Neural cell (in vitro differentiated cells): ENCODE results near the gene RUBCNL. TPM values are rescaled to one million over a fixed set of nuclear protein-coding genes. Genes with fewer than 3 reads are reported as not detected.

Experiments used
- H2AFZ ChIP-seq: fragments of 200-600, 300-800 bp; sonication (generic), shearing (Covaris generic); 2 replicates; pipeline ENCODE4 v1.6.0; 2014; ENCODE audit warnings: low read depth, mild to moderate bottlenecking, antibody characterized with exemption, low read length, moderate library complexity
- H3F3A ChIP-seq: fragments of 200-600 bp; shearing (Covaris generic); 2 replicates; pipeline ENCODE4 v1.6.1; 2016; ENCODE audit warnings: mild to moderate bottlenecking, moderate library complexity, mixed read lengths, antibody characterized with exemption, low read length; ENCODE audit not compliant: insufficient read depth, poor library complexity, severe bottlenecking
- H3K27ac ChIP-seq: fragments of 200-600, 300-800 bp; sonication (generic), shearing (Covaris generic); 2 replicates; pipeline ENCODE4 v1.5.1; 2014; ENCODE audit warnings: mild to moderate bottlenecking, low read length, moderate library complexity
- H3K27me3 ChIP-seq: fragments of 300-800, 200-600 bp; sonication (generic), shearing (Covaris generic); 2 replicates; pipeline ENCODE4 v1.6.0; 2014; ENCODE audit warnings: mild to moderate bottlenecking, low read depth, low read length, moderate library complexity; ENCODE audit not compliant: insufficient read depth
- H3K36me3 ChIP-seq: fragments of 300-800, 200-600 bp; sonication (generic), shearing (Covaris generic); 2 replicates; pipeline ENCODE4 v1.5.1; 2014; ENCODE audit warnings: mild to moderate bottlenecking, antibody characterized with exemption, low read length, moderate library complexity; ENCODE audit not compliant: insufficient read depth
- H3K4me2 ChIP-seq: fragments of 300-800, 200-600 bp; sonication (generic), shearing (Covaris generic); 2 replicates; pipeline ENCODE4 v1.6.0; 2014; ENCODE audit warnings: mild to moderate bottlenecking, low read length
- H3K4me3 ChIP-seq: fragments of 300-800, 200-600 bp; sonication (generic), shearing (Covaris generic); 2 replicates; pipeline ENCODE4 v1.5.1; 2014; ENCODE audit warnings: mild to moderate bottlenecking, low read length, moderate library complexity
- H3K79me2 ChIP-seq: fragments of 200-600 bp; shearing (Covaris generic); replicated peaks from 2 replicates; pipeline ENCODE4 v1.6.0; 2014; ENCODE audit warnings: mild to moderate bottlenecking, low read length, moderate library complexity; ENCODE audit not compliant: insufficient read depth
- H3K9ac ChIP-seq: fragments of 300-800, 200-600 bp; sonication (generic), shearing (Covaris generic); 2 replicates; pipeline ENCODE4 v1.6.1; 2016; ENCODE audit warnings: mild to moderate bottlenecking, low read length, mixed read lengths
- H3K9me2 ChIP-seq: fragments of 200-600 bp; shearing (Covaris generic); 2 replicates; pipeline ENCODE4 v1.6.1; 2016; ENCODE audit warnings: mild to moderate bottlenecking, low read length, mixed read lengths; ENCODE audit not compliant: insufficient read depth
- H3K9me3 ChIP-seq: fragments of 200-600, 300-800 bp; sonication (generic), shearing (Covaris generic); 2 replicates; pipeline ENCODE4 v1.6.1; 2016; ENCODE audit warnings: mild to moderate bottlenecking, mixed run types, low read length, moderate library complexity, mixed read lengths
- H4K20me1 ChIP-seq: fragments of 200-600 bp; shearing (Covaris generic); 2 replicates; pipeline ENCODE4 v1.6.1; 2016; ENCODE audit warnings: mild to moderate bottlenecking, mixed run types; ENCODE audit not compliant: insufficient read depth
- EP300 ChIP-seq: fragments of 450-650 bp; conservative IDR thresholded peaks from 2 replicates; pipeline ENCODE4 v1.6.1; 2014; ENCODE audit warnings: antibody characterized with exemption, mild to moderate bottlenecking, moderate library complexity; ENCODE audit not compliant: poor library complexity, severe bottlenecking
- EZH2 ChIP-seq: fragments of 200-600, 300-800 bp; shearing (Covaris generic), sonication (generic); IDR thresholded peaks from 2 replicates; pipeline ENCODE4 v1.6.1; 2014; ENCODE audit warnings: antibody characterized with exemption, low read length, borderline replicate concordance, mild to moderate bottlenecking; ENCODE audit not compliant: insufficient read depth, poor library complexity, severe bottlenecking
- MXI1 ChIP-seq: fragments of 450-650 bp; conservative IDR thresholded peaks from 2 replicates; pipeline ENCODE4 v1.6.1; 2014; ENCODE audit warnings: antibody characterized with exemption, mild to moderate bottlenecking; ENCODE audit not compliant: poor library complexity, severe bottlenecking
- POLR2AphosphoS5 ChIP-seq: IDR thresholded peaks from 2 replicates; pipeline ENCODE4 v1.6.1; 2012
- RAD21 ChIP-seq: fragments of 450-650 bp; conservative IDR thresholded peaks from 2 replicates; pipeline ENCODE4 v1.6.1; 2014; ENCODE audit warnings: antibody characterized with exemption, mild to moderate bottlenecking, moderate library complexity
- SMC3 ChIP-seq: fragments of 450-650 bp; conservative IDR thresholded peaks from 2 replicates; pipeline ENCODE4 v1.6.1; 2014; ENCODE audit warnings: antibody characterized with exemption, mild to moderate bottlenecking, moderate library complexity; ENCODE audit not compliant: poor library complexity
- TAF1 ChIP-seq: IDR thresholded peaks from 2 replicates; pipeline ENCODE4 v1.6.1; 2012; ENCODE audit warnings: low read depth
- polyA plus RNA-seq: library from polyadenylated mRNA; depleted of rRNA; stranded (reverse); fragments of >200 nt; gene quantifications from 2 replicates; pipeline ENCODE4 v1.2.3, GENCODE V29; 2014
- TF ChIP-seq, protein P1 (sequence below): fragments of 450-650 bp; IDR thresholded peaks from 2 replicates; pipeline ENCODE4 v1.5.1; 2014; ENCODE audit warnings: antibody characterized with exemption, mild to moderate bottlenecking, moderate library complexity; ENCODE audit not compliant: poor library complexity, severe bottlenecking
- TF ChIP-seq, protein P2 (sequence below): IDR thresholded peaks from 2 replicates; pipeline ENCODE4 v1.6.1; 2012; ENCODE audit warnings: borderline replicate concordance

Gene RUBCNL
- polyA plus RNA-seq, 1 donor from 2014 or later: not detected

DNA sequence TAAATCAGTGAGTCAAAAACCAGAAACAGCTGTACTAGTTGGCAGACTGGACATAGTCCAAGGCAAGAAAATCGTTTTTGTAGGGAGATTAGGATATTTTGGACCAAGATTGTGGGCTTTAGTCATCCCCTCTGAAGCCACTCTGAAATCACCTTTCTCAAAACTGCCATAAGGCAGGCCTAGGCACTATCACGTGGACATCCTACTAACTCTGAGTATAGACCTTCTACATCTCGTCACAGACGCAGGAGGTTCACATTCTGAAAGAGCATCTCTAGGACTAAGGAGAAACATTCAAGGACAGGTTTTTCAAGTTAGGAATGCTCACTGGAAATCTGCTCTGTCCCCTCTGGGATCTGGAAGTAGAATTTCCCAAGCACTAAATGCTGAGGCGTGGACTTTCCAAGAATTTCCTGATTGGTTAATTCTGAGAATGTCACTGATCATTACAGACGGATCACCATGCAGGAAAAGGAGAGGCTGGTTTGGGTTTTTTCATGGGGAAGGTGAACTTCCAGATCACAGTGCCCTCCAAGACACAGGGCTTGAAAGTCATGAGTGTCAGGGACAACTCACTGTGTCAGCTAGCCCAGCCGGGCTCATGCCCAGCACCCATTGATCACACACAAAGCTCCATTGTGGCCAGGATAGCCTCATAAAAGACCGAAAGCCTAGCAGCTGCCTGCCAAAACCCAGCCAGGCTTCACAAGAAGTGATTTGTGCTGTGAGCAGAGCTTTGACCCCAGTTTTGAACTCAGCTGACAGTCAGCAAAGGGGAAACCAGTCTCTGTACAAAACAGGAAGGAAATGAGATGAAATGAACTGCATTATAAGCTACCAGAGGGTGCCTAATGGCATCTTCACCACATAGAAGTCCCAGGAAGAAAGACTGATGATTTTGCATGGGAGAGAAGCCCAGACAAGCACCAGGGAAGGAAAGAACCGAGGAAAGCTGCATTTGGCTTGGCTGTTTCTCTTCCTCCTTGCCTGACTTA is 2.7 kb upstream of the RUBCNL start:
- H3K9me3 ChIP-seq: no peaks in the 10 kb centered on the region
- no peaks in the 10 kb centered on the region for H3K9me2 ChIP-seq
- H3K9ac ChIP-seq: no peak overlapping the region
- TF ChIP-seq, protein P1, sequence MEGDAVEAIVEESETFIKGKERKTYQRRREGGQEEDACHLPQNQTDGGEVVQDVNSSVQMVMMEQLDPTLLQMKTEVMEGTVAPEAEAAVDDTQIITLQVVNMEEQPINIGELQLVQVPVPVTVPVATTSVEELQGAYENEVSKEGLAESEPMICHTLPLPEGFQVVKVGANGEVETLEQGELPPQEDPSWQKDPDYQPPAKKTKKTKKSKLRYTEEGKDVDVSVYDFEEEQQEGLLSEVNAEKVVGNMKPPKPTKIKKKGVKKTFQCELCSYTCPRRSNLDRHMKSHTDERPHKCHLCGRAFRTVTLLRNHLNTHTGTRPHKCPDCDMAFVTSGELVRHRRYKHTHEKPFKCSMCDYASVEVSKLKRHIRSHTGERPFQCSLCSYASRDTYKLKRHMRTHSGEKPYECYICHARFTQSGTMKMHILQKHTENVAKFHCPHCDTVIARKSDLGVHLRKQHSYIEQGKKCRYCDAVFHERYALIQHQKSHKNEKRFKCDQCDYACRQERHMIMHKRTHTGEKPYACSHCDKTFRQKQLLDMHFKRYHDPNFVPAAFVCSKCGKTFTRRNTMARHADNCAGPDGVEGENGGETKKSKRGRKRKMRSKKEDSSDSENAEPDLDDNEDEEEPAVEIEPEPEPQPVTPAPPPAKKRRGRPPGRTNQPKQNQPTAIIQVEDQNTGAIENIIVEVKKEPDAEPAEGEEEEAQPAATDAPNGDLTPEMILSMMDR: no peak
- TF ChIP-seq TAF1 (no peak), MXI1 (no peak), POLR2AphosphoS5 (no peak), EZH2 (no peak), SMC3 (no peak), RAD21 (no peak), EP300 (no peak)
- TF ChIP-seq, protein P2, sequence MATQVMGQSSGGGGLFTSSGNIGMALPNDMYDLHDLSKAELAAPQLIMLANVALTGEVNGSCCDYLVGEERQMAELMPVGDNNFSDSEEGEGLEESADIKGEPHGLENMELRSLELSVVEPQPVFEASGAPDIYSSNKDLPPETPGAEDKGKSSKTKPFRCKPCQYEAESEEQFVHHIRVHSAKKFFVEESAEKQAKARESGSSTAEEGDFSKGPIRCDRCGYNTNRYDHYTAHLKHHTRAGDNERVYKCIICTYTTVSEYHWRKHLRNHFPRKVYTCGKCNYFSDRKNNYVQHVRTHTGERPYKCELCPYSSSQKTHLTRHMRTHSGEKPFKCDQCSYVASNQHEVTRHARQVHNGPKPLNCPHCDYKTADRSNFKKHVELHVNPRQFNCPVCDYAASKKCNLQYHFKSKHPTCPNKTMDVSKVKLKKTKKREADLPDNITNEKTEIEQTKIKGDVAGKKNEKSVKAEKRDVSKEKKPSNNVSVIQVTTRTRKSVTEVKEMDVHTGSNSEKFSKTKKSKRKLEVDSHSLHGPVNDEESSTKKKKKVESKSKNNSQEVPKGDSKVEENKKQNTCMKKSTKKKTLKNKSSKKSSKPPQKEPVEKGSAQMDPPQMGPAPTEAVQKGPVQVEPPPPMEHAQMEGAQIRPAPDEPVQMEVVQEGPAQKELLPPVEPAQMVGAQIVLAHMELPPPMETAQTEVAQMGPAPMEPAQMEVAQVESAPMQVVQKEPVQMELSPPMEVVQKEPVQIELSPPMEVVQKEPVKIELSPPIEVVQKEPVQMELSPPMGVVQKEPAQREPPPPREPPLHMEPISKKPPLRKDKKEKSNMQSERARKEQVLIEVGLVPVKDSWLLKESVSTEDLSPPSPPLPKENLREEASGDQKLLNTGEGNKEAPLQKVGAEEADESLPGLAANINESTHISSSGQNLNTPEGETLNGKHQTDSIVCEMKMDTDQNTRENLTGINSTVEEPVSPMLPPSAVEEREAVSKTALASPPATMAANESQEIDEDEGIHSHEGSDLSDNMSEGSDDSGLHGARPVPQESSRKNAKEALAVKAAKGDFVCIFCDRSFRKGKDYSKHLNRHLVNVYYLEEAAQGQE: no peak
- H3K36me3 ChIP-seq: no peaks in the 10 kb centered on the region
- H3K27me3 ChIP-seq: peaks cover 47% of the 10 kb centered on the region
- H4K20me1 ChIP-seq: no peaks in the 10 kb centered on the region
- H3K27ac ChIP-seq: no peak overlapping the region
- H3K4me3 ChIP-seq: no peak overlapping the region
- no peaks in the 10 kb centered on the region for H3K79me2 ChIP-seq
- no peaks in the 10 kb centered on the region for H3F3A ChIP-seq
- no peak overlapping the region for H2AFZ ChIP-seq
- H3K4me2 ChIP-seq: no peak overlapping the region

DNA sequence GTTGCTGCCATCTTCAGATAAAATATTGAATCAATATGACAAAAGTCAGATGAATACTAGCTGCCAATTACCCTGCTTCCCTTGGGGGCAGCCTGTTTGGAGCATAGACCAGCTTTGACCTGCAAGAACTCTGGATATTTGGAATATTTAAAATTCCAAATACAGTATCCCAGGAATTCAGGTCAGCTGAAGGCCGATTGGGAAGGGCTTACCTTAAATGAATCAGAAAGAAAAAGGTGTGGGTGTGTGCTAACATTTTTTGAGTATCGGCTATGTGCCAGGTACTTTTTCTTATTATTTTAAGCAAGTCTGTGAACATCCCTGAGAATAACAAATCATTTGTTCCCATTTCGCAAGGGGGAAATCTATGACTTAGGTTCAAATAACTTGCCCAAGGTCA is 1.8 kb upstream of the RUBCNL start:
- no peaks in the 10 kb centered on the region for H3K79me2 ChIP-seq
- TF ChIP-seq MXI1 (no peak), EZH2 (no peak), RAD21 (no peak), SMC3 (no peak), TAF1 (no peak), EP300 (no peak), POLR2AphosphoS5 (no peak)
- TF ChIP-seq, protein P1: no peak
- TF ChIP-seq, protein P2: no peak
- no peak overlapping the region for H3K4me2 ChIP-seq
- no peak overlapping the region for H3K4me3 ChIP-seq
- H3K27ac ChIP-seq: no peak overlapping the region
- H3K36me3 ChIP-seq: no peaks in the 10 kb centered on the region
- H3K27me3 ChIP-seq: peaks cover 48% of the 10 kb centered on the region
- H2AFZ ChIP-seq: no peak overlapping the region
- no peak overlapping the region for H3K9ac ChIP-seq
- H3K9me2 ChIP-seq: no peaks in the 10 kb centered on the region
- H3F3A ChIP-seq: no peaks in the 10 kb centered on the region
- no peaks in the 10 kb centered on the region for H3K9me3 ChIP-seq
- H4K20me1 ChIP-seq: no peaks in the 10 kb centered on the region
